ENCODE results near the gene GNAL.
"Not testable (repeated sequence)": the region's sequence is repeated elsewhere in the genome, so short reads cannot be mapped to it uniquely, and the experiment has no call there.

GNAL gene

GRCh38 chr18:11854554-11854953, 165.5 kb downstream of the GNAL start:
- DNase-seq = not testable (repeated sequence)

GRCh38 chr18:11857177-11857887, 168.3 kb downstream of the GNAL start:
- no peak for DNase-seq

GRCh38 chr18:11859282-11859830, 170.3 kb downstream of the GNAL start:
- DNase-seq = no peak

GRCh38 chr18:11859903-11860407, 170.9 kb downstream of the GNAL start:
- DNase-seq = no peak

- DNase-seq = no peak
Measured at GRCh38 chr18:11860594-11861450, 171.8 kb downstream of the GNAL start.

- no peak for DNase-seq
Measured at GRCh38 chr18:11861583-11862288, 172.7 kb downstream of the GNAL start.

- no peak for DNase-seq
Measured at GRCh38 chr18:11862468-11863137, 173.5 kb downstream of the GNAL start.

GRCh38 chr18:11864471-11864870, 175.4 kb downstream of the GNAL start:
- DNase-seq = no peak

GRCh38 chr18:11865071-11865470, 176.0 kb downstream of the GNAL start:
- DNase-seq = no peak

GRCh38 chr18:11866329-11866728, 177.3 kb downstream of the GNAL start:
- DNase-seq = no peak

- DNase-seq = no peak
Measured at GRCh38 chr18:11866764-11867163, 177.7 kb downstream of the GNAL start.

GRCh38 chr18:11868230-11868629, 179.2 kb downstream of the GNAL start:
- no peak for DNase-seq

GRCh38 chr18:11871501-11871900, 182.4 kb downstream of the GNAL start:
- no peak for DNase-seq

GRCh38 chr18:11872479-11873136, 183.5 kb downstream of the GNAL start:
- no peak for DNase-seq

- no peak for DNase-seq
Measured at GRCh38 chr18:11873670-11874340, 184.7 kb downstream of the GNAL start.

- no peak for DNase-seq
Measured at GRCh38 chr18:11874676-11875075, 185.6 kb downstream of the GNAL start.

GRCh38 chr18:11877497-11878135, 188.6 kb downstream of the GNAL start:
- no peak for DNase-seq

- DNase-seq = no peak
Measured at GRCh38 chr18:11880586-11881304, 191.7 kb downstream of the GNAL start.

GRCh38 chr18:11882636-11883035, 193.6 kb downstream of the GNAL start:
- no peak for DNase-seq

- no peak for DNase-seq
Measured at GRCh38 chr18:11883153-11883552, 194.1 kb downstream of the GNAL start.

All from NCI-H2107 (cell line).